NCI-H446 treated with DMSO at 0.1 percent for 48 hours (cell line): ENCODE data around the gene TMEM145.
"Not testable (repeated sequence)": the region's sequence is repeated elsewhere in the genome, so short reads cannot be mapped to it uniquely, and the experiment has no call there.

Source experiments
- DNase-seq: peaks from one replicate; lab custom pipeline; 2025; lab: John Stamatoyannopoulos, UW

Gene TMEM145

GRCh38 chr19:42335374-42335936 is 22.3 kb downstream of the TMEM145 start:
- no peak for DNase-seq

GRCh38 chr19:42335971-42336370 is 22.9 kb downstream of the TMEM145 start:
- no peak for DNase-seq

GRCh38 chr19:42339126-42339860 is 26.2 kb downstream of the TMEM145 start:
- DNase-seq: not testable (repeated sequence)

GRCh38 chr19:42339922-42340321 is 26.8 kb downstream of the TMEM145 start:
- not testable (repeated sequence) for DNase-seq

- DNase-seq: no peak
These were observed 30.4 kb downstream of the TMEM145 start for GRCh38 chr19:42343344-42344110.

GRCh38 chr19:42344336-42344893 is 31.3 kb downstream of the TMEM145 start:
- no peak for DNase-seq

- no peak for DNase-seq
These were observed 32.2 kb downstream of the TMEM145 start for GRCh38 chr19:42345191-42345812.

GRCh38 chr19:42348211-42348610 is 35.1 kb downstream of the TMEM145 start:
- no peak for DNase-seq

GRCh38 chr19:42349378-42350107 is 36.4 kb downstream of the TMEM145 start:
- no peak for DNase-seq

GRCh38 chr19:42350417-42350816 is 37.3 kb downstream of the TMEM145 start:
- DNase-seq: no peak

- DNase-seq: no peak
These were observed 38.1 kb downstream of the TMEM145 start for GRCh38 chr19:42351079-42351735.

- no peak for DNase-seq
These were observed 39.5 kb downstream of the TMEM145 start for GRCh38 chr19:42352301-42353259.

GRCh38 chr19:42353341-42354015 is 40.4 kb downstream of the TMEM145 start:
- DNase-seq: no peak

GRCh38 chr19:42355896-42356295 is 42.8 kb downstream of the TMEM145 start:
- no peak for DNase-seq

- no peak for DNase-seq
These were observed 43.6 kb downstream of the TMEM145 start for GRCh38 chr19:42356686-42357085.

- DNase-seq: no peak
These were observed 44.2 kb downstream of the TMEM145 start for GRCh38 chr19:42357290-42357689.

- DNase-seq: no peak
These were observed 47.9 kb downstream of the TMEM145 start for GRCh38 chr19:42360787-42361544.

- no peak for DNase-seq
These were observed 48.4 kb downstream of the TMEM145 start for GRCh38 chr19:42361545-42361910.

GRCh38 chr19:42362342-42362741 is 49.2 kb downstream of the TMEM145 start:
- DNase-seq: no peak
